CD4-positive, alpha-beta T cell treated with Interleukin-12 subunit alpha and Interleukin-12 subunit beta, for 1 hour (primary cell): Measurements from ENCODE around the gene ADGRE3.
A peak's percentile ranks its signal among the peaks of the same experiment; 100 is the strongest.
"Not testable (repeated sequence)": the region's sequence is repeated elsewhere in the genome, so short reads cannot be mapped to it uniquely, and the experiment has no call there.

Experiments
- DNase-seq: peaks from one replicate; pipeline ENCODE4 v3.0.0-alpha.2; 2020

The ADGRE3 gene

DNA sequence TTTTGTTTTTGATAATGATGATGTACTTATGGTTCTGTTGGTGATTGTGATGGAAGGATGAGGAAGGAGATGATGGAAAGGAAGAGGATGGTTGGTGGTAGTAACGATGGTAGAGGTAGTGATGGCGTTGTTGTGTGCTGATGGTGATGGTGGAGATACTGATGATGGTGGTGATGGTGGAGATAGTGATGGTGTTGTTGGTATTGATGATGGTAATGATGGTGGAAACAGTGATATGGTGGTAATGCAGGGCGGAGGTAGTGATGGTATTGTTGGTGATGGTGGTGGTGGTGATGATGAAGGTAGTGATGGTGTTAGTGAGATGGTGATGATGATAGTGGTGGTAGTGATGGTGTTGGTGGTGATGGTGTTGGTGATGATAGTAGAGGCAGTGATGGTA lies 79.1 kb downstream of the ADGRE3 start:
- DNase-seq: no peak

DNA sequence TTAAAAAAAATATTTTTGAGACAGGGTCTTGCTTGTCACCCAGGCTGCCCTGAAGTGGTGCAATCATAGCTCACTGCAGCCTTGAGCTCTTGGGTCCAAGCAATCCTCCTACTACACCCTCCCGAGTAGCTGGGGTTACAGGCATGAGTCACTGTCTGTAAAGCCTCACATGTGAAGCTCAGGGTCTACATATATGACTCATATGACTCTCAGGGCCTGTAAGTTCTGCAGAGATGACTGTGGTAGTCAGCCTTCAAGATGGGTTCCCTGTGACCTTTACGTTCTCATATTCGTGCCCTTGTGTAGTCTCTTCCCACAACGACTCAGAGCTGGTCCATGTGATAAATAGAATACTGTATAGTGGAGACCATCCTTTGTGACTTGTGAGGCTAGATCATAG lies 85.2 kb downstream of the ADGRE3 start:
- DNase-seq: not testable (repeated sequence)

DNA sequence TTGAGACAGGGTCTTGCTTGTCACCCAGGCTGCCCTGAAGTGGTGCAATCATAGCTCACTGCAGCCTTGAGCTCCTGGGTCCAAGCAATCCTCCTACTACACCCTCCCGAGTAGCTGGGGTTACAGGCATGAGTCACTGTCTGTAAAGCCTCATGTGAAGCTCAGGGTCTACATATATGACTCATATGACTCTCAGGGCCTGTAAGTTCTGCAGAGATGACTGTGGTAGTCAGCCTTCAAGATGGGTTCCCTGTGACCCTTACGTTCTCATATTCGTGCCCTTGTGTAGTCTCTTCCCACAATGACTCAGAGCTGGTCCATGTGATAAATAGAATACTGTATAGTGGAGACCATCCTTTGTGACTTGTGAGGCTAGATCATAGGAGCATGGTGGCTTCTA lies 89.5 kb downstream of the ADGRE3 start:
- not testable (repeated sequence) for DNase-seq

DNA sequence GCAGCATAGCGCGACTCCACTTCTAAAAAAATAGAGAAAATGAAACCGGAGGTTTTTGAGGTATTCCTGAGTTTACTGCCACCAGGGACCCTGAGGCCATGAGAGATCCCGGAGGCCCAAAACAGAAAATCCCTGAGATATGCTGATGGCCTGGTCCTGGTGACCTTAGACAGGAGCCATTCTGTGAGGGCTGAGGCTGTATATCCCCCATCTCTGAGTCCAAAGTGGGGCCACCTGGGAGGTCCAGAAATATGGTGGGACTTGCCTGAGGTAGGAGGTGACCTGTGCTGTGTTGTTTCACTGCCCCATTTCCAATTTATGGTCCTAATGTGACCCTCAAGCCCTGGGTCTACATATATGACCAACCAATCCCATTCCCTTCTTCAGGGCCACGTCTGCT lies 90.3 kb downstream of the ADGRE3 start:
- not testable (repeated sequence) for DNase-seq

DNA sequence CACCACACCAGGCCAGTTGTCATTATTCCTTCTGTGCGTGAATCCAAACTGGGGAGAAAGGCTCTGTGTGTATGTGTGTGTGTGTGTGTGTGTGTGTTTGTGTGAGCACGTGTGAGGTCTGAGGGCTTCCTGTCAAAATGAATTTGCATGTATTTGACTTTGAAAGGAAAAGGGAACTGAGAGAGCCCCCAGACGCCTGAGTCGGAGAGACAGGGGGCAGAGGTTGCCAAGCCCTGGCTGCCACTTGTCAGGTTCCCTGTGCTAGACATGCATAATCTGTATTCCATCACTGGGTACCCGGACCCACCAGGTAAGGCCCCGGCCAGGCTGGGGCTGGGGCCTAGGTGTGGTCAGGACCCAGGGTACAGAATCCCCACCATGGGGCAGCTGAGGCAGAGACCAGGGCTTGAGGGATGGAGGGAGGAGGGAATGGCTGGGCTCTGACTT lies 91.7 kb downstream of the ADGRE3 start, which contains the start of gene CLEC17A:
TSS of gene CLEC17A (plus strand) at position 191 of the 447 bp plus-strand sequence. CDS start at position 268, 77 bp downstream.
- no peak for DNase-seq

DNA sequence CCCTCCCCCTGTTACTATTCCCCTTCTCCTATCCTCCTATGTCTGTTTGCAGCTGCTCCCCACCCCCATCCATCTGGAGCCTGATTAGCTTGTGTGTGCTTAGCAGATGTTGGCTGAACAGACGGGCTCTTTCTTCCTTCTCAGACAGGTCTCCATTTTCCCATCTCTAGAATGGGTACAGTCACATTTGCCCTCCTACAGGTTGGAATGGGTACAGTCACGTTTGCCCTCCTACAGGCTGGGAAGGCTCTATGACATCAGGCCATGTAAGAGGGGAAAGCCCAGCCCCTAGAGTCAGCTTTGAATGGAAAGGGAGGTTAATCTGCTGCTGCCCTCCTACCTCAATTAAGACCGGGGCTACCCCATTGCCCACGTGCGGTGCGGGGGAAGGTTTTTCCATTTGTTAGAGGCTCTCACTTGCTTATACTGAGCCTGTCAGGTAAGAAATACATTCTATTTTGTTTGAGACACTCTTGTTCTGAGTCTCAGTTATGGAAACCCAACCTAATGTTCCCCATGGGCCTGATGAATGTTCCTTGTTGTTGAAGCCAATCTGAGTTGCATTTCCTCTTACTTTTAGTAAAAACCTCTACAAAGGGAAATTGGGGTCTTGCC lies 93.9 kb downstream of the ADGRE3 start:
- no peak for DNase-seq

DNA sequence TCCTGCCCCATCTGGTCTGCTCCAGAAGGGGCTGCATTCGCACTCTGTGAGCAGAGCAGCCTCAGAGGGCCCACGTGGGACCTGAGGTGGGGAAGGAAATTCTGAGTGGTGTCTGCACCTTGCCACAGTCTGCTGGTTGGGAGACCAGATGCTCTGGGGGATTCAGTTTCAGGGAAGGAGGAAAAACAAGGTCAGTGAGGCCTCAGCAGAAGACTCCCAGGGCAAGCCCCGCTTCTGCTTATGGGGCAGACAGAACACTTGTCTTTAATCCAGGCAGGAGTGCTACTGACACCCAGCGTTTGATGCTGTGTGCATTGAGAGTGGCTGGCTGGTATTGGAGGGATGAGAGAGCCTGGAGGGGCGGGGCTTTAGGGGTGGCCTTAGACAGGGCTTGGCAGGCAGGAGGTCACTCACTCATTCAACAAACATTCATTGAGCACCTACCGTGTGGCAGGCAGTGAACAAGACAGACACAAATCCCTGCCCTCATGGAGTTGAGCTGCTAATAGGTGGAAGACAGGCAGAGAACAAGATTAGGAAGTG lies 96.7 kb downstream of the ADGRE3 start:
- DNase-seq: no peak

DNA sequence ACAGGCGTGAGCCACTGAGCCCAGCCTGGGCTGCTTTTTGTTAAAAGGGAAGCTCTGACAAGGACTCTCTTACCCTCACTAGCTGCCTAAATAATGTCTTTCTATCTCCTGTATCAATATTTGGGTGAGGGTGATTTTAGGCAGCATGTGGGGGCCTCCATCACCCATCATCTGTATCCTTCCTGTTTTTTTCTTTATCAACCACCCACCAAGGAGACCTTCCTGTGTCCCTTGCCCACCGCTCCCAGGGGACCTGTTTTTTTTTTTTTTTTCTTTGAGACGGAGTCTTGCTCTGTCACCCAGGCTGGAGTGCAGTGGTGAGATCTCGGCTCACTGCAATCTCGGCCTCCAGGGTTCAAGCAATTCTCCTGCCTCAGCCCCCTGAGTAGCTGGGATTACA lies 97.4 kb downstream of the ADGRE3 start:
- DNase-seq: no peak

DNA sequence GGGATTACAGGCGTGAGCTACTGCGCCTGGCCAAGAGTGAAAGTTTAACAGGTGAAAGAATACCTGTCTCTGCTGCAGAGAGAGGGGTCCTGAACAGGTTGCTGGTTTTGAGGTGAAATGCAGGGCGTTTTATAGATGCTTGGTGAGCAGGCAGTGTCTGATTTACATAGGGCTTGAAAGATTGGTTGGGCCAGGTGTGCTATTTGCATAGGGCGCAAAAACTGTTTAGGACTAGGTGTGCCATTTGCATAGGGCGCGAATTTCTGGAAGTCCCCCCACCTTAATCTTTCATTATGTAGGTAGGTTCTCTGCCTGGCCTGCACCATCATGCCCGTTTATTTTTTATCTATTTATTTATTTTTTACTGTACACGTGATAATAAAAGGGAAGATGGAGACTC lies 98.3 kb downstream of the ADGRE3 start:
- no peak for DNase-seq

DNA sequence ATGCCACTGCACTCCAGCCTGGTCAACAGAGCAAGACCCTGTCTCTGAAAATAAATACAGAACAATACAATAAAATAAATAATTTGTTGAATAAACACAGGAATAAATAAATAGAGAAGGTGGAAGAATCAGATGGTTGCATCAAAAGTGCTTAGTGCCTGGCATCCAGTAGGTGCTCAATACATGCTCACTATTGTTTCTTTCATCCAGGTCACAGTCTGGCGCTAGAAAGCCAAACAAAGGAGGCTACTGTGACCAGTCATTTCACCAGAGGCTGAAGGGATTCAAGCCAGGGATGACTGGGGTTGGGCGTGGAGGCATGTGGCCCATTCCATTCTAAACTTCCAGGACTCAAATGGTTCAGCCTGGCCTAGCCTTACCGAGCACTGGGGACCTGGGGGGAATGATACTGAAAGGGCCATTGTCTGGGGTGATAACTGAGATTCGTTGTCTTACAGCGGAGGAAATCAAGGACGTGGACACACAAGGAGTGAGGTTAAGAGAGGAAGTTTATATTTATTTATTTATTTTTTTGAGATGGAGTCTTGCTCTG lies 99.1 kb downstream of the ADGRE3 start:
- no peak for DNase-seq

DNA sequence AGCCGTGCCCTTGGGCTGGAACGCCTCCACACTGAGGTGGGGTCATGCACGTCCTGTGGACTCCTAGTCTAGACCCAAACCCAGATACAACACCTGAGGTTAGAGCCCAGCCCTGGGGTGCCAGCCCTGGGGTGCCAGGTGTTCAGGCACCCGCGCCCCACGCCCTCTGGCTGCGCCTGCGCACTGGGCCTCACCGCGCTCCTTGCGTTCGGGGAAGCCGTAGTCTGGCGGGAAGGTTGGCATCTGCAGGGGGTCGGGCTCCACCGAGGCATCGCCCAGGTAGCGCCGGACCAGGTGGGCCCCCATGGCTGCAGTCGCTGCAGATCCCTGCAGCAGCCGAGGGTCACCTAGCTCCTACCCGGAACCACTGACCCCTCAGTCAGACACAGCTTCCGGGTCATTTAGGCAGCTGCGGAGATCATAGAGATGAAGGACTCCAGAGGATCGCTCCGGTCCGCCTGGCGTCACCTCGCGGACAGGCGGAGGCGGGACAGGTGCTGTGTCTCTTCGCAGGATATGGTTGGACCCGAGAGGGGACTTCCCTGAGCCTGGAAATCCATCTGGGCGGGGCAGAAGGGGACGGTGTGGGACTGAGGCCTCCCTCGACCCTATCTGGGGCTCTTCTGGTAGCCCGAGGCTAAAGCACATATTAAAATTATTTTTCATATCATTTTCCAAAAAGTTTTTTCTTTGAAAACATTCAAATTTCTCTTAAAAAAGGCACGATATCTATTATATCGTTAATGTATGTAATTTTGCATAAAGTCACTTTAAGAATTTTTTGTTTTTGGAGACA lies 102.8 kb downstream of the ADGRE3 start, which contains the start of gene NDUFB7:
TSS of gene NDUFB7 (minus strand) at position 372 of the 796 bp plus-strand sequence. CDS start at position 306, 66 bp downstream.
- DNase-seq: peak; percentile 94

DNA sequence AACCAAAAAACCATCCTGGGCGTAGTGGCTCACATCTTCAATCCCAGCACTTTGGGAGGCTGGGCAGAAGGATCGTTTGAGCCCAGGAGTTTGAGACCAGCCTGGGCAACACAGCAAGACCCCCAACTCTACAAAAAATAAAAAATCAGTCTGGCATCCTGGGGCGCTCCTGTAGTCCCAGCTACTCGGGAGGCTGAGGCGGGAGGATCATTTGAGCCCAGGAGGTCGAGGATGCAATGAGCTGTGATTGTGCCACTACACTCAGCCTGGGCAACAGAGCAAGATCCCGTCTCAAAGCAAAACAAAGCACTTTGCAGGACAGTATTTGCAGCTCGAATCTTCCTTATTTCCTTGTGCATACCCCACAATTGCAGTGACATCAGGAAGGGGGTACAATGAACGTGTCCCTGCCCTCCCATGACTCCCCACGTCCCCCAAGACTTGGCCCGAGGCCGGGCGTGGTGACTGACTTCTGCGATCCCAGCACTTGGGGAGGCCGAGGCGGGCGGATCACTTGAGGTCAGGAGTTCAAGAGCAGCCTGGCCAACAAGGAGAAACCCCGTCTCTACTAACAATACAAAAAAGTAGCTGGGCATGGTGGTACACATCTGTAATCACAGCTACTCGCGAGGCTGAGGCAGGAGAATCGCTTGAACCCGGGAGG lies 103.6 kb downstream of the ADGRE3 start:
- DNase-seq: no peak
